Right atrium auricular region (tissue), 2 donors: ENCODE data around the gene MKRN1. TPM values are rescaled to one million over a fixed set of nuclear protein-coding genes. Genes with fewer than 3 reads are reported as not detected.
A peak's percentile ranks its signal among the peaks of the same experiment; 100 is the strongest.

Experiments used
- DNase-seq: peaks from one replicate; pipeline ENCODE4 v3.0.0-alpha.2; 2019; ENCODE audit warnings: low spot score
- H3K27ac ChIP-seq, 2 donors: fragments of 200-600 bp; sonication (generic); 1 replicate in 1 of 2; 2 replicates in 1 of 2; pipeline ENCODE4 v1.5.1; 2016 to 2019
- H3K27me3 ChIP-seq, 2 donors: fragments of 200-600 bp; sonication (generic); one replicate each; pipeline versions ENCODE4 v1.5.1 to v1.6.0; 2017 to 2019
- H3K36me3 ChIP-seq: fragments of 200-600 bp; sonication (generic); one replicate; pipeline ENCODE4 v1.5.1; 2016
- H3K4me1 ChIP-seq, 2 donors: fragments of 200-600 bp; sonication (generic); one replicate each; pipeline versions ENCODE4 v1.5.1 to v1.6.0; 2017 to 2019
- H3K4me3 ChIP-seq, 2 donors: fragments of 200-600 bp; sonication (generic); 1 replicate in 1 of 2; 2 replicates in 1 of 2; pipeline ENCODE4 v1.5.1; 2017 to 2019; ENCODE audit warnings: mild to moderate bottlenecking in 1 of 2, moderate library complexity in 1 of 2
- H3K9me3 ChIP-seq, 2 donors: fragments of 200-600 bp; sonication (generic); one replicate each; pipeline ENCODE4 v1.5.1; 2019
- CTCF ChIP-seq, 2 donors: fragments of 200-600 bp; sonication (generic); IDR thresholded peaks; one replicate each; pipeline ENCODE4 v1.5.1; 2019; ENCODE audit warnings: antibody characterized with exemption in 2 of 2
- total RNA-seq, 2 donors: library from RNA; depleted of rRNA; stranded (reverse); fragments of >200 nt; gene quantifications; one replicate each; pipeline ENCODE4 v1.1.0, GENCODE V29; 2016

Gene MKRN1
- total RNA-seq, 2 donors from 2014 or later = 65.9 to 67.2 TPM

DNA sequence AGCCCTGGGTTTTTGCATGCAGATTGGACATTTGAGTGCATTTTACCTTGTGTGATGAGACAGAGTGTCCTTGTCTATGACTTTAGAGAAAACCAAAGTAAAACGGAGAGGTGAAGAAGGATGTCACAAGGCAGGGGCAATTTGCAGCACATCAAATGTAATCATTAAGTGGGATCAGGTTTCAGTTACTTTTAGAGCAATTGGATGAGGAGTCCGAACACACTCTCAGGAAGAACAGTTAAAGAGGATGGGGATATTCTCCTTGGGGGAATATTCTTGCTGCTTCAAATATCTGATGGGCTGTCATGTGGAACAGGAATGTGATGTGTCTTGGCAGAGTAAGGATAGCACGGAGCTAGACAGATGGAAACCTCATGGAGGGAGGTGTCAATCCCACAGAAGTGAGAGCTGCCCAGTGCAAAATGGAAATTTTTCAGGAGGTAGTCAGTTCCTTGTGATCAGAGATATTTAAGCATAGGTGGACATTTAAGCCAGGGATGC lies 74.7 kb downstream of the MKRN1 start:
- no peak for TF ChIP-seq CTCF (IDR thresholded peaks at IDR 0.05)
- H3K4me3 ChIP-seq = no peak overlapping the region

DNA sequence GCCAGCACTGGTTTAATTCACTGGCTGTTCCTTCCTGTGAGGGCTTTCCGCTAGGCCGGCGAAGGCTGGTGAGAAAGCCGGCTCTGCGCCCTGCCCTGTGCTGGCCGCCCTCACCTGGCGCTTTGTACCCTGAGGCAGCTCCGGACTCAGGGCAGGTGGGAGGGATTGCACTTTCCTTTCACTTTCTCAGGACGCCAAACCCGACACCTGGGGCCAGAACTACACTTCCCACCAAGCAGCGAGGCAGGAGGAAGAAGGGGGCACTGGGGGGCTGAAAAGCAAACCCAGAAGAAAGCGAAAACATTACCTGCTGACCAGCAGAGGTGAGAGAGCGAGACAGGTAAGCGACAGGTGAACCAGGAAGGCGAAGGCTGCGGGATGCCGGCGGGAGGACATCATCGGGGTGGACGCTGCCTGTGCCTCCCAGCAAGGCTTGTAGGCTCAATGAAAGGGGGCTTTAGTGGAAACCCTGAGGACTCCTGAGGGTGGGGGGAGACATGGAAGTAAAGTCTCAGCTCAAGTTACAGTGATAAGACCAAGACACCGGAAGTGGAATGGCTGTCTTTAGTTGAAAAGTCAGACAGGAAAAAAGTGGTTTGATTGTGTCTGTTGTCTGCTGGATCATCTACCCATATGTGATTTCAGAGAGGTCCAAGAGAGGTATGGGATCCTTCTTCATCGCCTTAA lies 75.3 kb downstream of the MKRN1 start, which contains the start of gene RAB19:
Gene RAB19, plus strand, starts transcription at position 181 of the 687 bp plus-strand sequence. CDS start 3,589 bp downstream, outside the sequence.
- H3K4me1 ChIP-seq = peaks cover 0 to 7% of the 10 kb centered on the region in 2 donors
- no peaks in the 10 kb centered on the region for H3K36me3 ChIP-seq
- no peak within 1 kb of the TSS for H3K27ac ChIP-seq
- H3K9me3 ChIP-seq = no peaks in the 10 kb centered on the region
- H3K27me3 ChIP-seq = no peaks in the 10 kb centered on the region
- peak within 1 kb of the TSS in 1 of 2 donors; percentile 35 for H3K4me3 ChIP-seq
- no peak for DNase-seq
- no peak for TF ChIP-seq CTCF (IDR thresholded peaks at IDR 0.05)

More for the DNA sequence above, 74.7 kb downstream of the MKRN1 start:
- Histone ChIP-seq H3K9me3 (no peaks in the 10 kb centered on the region), H3K36me3 (no peaks in the 10 kb centered on the region), H3K27ac (no peak overlapping the region), H3K4me1 (peaks cover 0 to 7% of the 10 kb centered on the region in 2 donors), H3K27me3 (no peaks in the 10 kb centered on the region)
- DNase-seq = no peak

Other genes with a start within 250 kb of the MKRN1 start
- gene SLC37A3, start 81.0 kb downstream of the MKRN1 start, total RNA-seq = 10 to 100 TPM; 20.1 to 26.6 TPM
- gene RAB19, start 75.4 kb downstream of the MKRN1 start, total RNA-seq = not detected
- gene DENND2A, start 161.3 kb upstream of the MKRN1 start, total RNA-seq = 10 to 100 TPM in 1 of 2 donors, 1 to 10 TPM in 1; 9.2 to 10.5 TPM
- 10 to 100 TPM; 16.6 to 21.8 TPM for gene ADCK2, start 193.4 kb upstream of the MKRN1 start, total RNA-seq
- 100 to 1,000 TPM; 397 to 767 TPM for gene NDUFB2, start 217.2 kb upstream of the MKRN1 start, total RNA-seq